HG03108 (cell line): ENCODE results near the gene ASIC3.
"Not testable (repeated sequence)": the region's sequence is repeated elsewhere in the genome, so short reads cannot be mapped to it uniquely, and the experiment has no call there.

ENCODE experiments used
- ATAC-seq: cut with Tn5 transposase; IDR thresholded peaks from one replicate; pipeline ENCODE4 v1.9.1; 2021; ENCODE audit warnings: moderate library complexity; ENCODE audit not compliant: unreplicated experiment

Gene ASIC3

DNA sequence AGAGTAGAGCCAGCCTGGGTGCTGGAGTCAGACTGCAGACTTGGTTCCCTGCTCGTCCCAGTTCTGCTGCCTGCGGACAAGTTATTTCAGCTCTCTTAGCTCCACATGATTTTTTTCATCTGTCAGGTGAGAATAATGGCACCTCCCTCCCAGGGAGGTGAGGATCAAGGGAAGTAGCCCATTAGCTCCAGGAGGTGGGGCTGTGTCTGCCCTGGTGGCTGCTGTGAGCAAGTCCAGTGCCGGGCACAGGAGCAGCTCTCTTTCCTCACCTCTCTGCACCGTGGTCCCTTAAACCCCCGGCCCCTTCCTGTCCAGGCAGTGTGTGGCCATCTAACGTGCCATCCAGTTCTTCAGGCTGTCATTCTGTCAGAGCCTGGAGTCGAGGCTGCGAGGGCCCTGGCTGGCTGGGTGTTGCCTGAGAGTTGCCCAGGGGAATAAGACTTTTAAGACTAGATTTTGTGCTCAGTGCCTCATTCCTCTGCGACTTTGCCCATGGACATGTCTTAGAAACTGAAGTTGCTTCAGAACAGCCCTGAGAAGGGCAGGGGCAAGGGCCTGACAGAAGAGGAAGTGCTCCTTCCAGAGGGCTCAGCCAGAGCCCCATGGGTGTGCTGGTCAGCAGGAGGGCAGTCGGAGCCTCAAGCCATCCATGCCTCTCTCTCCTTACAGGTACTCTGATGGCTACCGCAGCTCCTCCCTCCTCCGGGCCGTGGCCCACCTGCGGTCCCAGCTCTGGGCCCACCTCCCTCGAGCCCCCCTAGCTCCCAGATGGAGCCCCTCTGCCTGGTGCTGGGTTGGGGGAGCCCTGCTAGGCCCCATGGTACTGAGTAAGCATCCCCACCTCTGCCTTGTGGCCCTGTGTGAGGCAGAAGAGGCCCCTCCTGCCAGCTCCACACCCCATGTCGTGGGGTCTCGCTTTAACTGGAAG, 15.1 kb upstream of the ASIC3 start:
- ATAC-seq = no peak

GRCh38 chr7:151033864-151034249, 14.5 kb upstream of the ASIC3 start:
- no peak for ATAC-seq

DNA sequence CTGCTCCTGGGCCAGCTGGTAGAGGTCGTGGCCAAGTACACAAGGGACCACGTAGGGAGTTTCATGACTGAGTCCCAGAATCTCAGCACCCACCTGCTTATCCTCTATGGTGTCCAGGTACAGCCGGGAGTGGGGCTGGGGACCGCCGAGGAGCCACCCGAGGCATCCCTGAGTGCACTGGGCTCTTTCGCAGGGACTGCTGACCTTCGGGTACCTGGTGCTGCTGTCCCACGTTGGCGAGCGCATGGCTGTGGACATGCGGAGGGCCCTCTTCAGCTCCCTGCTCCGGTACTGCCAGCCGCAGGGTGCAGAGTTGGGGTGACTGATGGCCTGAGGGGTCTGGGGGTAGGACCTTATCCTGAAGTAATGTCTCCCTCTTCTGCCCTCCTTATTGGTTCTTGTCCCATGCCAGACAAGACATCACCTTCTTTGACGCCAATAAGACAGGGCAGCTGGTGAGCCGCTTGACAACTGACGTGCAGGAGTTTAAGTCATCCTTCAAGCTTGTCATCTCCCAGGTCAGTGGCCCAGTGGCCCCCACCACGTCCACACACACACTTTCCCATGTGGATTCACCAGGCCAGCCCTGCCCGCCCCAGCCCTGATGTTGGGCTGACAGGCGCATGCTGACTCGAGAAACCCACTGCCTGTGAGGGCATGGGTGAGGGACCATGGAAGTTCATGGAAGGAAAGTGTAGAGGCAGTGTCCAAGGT, 13.9 kb upstream of the ASIC3 start:
- ATAC-seq = no peak

- no peak for ATAC-seq
Observed at GRCh38 chr7:151035026-151035717, 13.2 kb upstream of the ASIC3 start.

GRCh38 chr7:151035902-151036301, 12.4 kb upstream of the ASIC3 start:
- no peak for ATAC-seq

GRCh38 chr7:151038951-151039849, 9.1 kb upstream of the ASIC3 start:
- peak; percentile 56 for ATAC-seq

DNA sequence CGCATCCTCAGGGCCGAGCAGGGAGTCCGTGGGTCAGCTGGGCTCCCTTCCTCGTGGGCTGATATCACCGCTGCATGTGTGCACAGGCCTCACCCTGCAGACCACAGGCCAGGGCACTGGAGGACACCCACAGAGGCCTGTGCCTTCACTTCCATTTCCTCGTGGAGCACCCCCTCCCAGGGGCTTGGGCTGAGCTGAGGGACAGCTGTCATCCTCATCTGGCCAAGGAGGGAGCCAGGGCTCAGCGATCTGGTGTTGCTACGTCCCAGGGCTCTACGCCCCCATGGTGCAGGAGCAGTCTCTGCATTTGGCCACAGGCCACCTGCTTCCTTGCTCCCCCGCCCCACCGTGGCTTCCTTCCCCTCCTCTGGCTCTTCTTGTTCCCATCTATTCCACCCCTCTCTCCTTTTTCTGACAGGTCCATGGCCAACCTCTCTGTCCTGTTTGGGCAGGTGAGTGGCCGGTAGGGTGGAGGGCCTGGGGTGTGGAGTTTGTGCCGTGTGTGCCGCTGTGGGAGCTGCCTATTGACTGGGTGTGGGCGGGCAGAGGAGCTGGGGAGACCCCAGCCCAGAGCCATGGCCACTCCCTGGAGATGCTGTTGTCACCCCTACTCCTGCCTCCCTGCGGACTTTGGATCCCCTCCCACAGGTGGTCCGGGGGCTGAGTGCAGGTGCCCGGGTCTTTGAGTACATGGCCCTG, 8.3 kb upstream of the ASIC3 start:
- ATAC-seq = no peak

- ATAC-seq = no peak
Observed at GRCh38 chr7:151040616-151041375, 7.5 kb upstream of the ASIC3 start.

DNA sequence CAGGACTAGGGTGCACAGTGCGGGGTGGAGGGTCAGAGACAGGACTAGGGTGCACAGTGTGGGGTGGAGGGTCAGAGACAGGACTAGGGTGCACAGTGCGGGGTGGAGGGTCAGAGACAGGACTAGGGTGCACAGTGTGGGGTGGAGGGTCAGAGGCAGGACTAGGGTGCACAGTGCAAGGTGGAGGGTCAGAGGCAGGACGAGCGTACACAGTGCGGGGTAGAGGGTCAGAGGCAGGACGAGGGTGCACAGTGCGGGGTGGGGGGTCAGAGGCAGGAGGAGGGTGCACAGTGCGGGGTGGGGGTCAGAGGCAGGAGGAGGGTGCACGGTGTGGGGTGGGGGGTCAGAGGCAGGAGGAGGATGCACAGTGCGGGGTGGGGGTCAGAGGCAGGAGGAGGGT, 4.9 kb upstream of the ASIC3 start:
- ATAC-seq = not testable (repeated sequence)

GRCh38 chr7:151043959-151044358, 4.4 kb upstream of the ASIC3 start:
- ATAC-seq = no peak

- no peak for ATAC-seq
Observed at GRCh38 chr7:151045262-151045661, 3.1 kb upstream of the ASIC3 start.

GRCh38 chr7:151045967-151046366, 2.4 kb upstream of the ASIC3 start:
- no peak for ATAC-seq

GRCh38 chr7:151046603-151047573, 1.4 kb upstream of the ASIC3 start:
- no peak for ATAC-seq

- no peak for ATAC-seq
Observed at GRCh38 chr7:151048911-151049463, 656 bp downstream of the ASIC3 start.

DNA sequence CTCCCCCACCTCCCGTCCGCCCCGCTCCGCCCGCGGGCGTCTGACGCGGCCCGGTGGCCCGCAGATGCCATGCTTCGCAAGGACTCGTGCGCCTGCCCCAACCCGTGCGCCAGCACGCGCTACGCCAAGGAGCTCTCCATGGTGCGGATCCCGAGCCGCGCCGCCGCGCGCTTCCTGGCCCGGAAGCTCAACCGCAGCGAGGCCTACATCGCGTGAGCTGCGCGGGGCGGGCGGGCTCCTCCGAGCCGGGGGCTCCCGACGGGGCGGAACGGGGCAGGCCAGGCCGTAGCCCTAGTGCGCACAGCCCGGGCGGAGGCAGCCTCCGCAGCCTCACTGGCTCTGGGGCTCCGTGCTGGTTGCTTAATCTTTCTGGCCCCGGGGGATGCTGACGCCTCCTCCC, 2.8 kb downstream of the ASIC3 start:
- ATAC-seq = no peak

DNA sequence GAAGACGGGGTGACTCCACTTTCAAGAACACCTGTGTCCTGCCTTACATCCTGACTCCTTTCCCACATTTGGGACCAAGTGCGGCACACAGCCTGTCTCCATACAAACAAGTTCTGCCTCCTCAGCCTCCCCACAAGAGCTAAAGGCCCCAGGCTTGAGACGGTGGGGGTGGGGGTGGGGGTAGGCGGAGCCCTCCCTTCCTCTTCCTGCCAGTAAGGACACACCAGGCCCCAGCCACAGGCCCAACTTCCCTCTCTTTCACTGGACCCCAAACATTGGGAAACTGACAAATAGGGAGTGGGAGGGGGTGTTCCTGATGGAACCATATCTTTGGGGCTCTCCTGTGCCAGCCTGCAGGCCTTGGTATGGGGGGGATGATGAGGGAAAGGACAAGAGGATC, 4.8 kb downstream of the ASIC3 start:
- ATAC-seq = no peak

DNA sequence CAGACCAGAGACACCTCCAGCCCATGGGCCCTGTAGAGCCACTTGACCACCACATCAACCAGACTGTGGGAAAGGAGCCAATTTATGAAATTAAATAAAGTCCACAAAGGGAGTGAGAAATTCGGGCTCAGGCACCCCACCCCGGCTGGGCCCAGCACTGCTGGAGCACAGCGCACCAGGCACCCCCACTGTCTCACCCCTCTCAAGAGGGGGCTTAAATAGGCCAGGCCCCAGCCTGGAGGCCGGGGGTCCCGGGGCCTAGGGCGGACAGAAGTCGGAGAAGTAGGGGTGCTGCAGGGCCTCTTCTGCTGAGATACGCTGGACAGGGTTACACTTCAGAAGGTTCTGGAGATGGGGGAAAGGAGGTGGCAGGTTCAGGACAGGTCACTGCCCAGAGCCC, 5.4 kb downstream of the ASIC3 start:
- ATAC-seq = no peak

GRCh38 chr7:151056283-151056665, 7.9 kb downstream of the ASIC3 start:
- ATAC-seq = no peak
